Measurements from ENCODE around the gene TUBD1.
"Not testable (repeated sequence)": the region's sequence is repeated elsewhere in the genome, so short reads cannot be mapped to it uniquely, and the experiment has no call there.

Gene TUBD1

GRCh38 chr17:59859444-59860025, 33.2 kb downstream of the TUBD1 start:
- TF ChIP-seq CTCF (conservative IDR thresholded peaks at IDR 0.05; ENCODE audit: control insufficient read depth, insufficient read depth, low read depth, low read length) = peak; percentile 67
- DNase-seq (ENCODE audit: low read depth) = peak; percentile 78
- H3K4me3 ChIP-seq (ENCODE audit: control insufficient read depth, low read depth, low read length) = no peak overlapping the region

GRCh38 chr17:59858932-59859331, 33.8 kb downstream of the TUBD1 start:
- no peak overlapping the region for H3K4me3 ChIP-seq (ENCODE audit: control insufficient read depth, low read depth, low read length)
- no peak for DNase-seq (ENCODE audit: low read depth)
- TF ChIP-seq CTCF (conservative IDR thresholded peaks at IDR 0.05; ENCODE audit: control insufficient read depth, insufficient read depth, low read depth, low read length) = no peak

- peak; percentile 35 for DNase-seq (ENCODE audit: low read depth)
- no peak for TF ChIP-seq CTCF (conservative IDR thresholded peaks at IDR 0.05; ENCODE audit: control insufficient read depth, insufficient read depth, low read depth, low read length)
- no peak overlapping the region for H3K4me3 ChIP-seq (ENCODE audit: control insufficient read depth, low read depth, low read length)
These were observed 34.5 kb downstream of the TUBD1 start for GRCh38 chr17:59858167-59858816.

GRCh38 chr17:59856859-59857794, 35.6 kb downstream of the TUBD1 start:
- no peak overlapping the region for H3K4me3 ChIP-seq (ENCODE audit: control insufficient read depth, low read depth, low read length)
- TF ChIP-seq CTCF (conservative IDR thresholded peaks at IDR 0.05; ENCODE audit: control insufficient read depth, insufficient read depth, low read depth, low read length) = no peak
- no peak for DNase-seq (ENCODE audit: low read depth)

GRCh38 chr17:59853919-59854729, 38.6 kb downstream of the TUBD1 start:
- DNase-seq (ENCODE audit: low read depth); H3K4me3 ChIP-seq (ENCODE audit: control insufficient read depth, low read depth, low read length): not testable (repeated sequence)

GRCh38 chr17:59853168-59853918, 39.4 kb downstream of the TUBD1 start:
- peak; percentile 96 for DNase-seq (ENCODE audit: low read depth)
- H3K4me3 ChIP-seq (ENCODE audit: control insufficient read depth, low read depth, low read length) = no peak overlapping the region
- peak; percentile 58 for TF ChIP-seq CTCF (conservative IDR thresholded peaks at IDR 0.05; ENCODE audit: control insufficient read depth, insufficient read depth, low read depth, low read length)

GRCh38 chr17:59852847-59853167, 39.9 kb downstream of the TUBD1 start:
- not testable (repeated sequence) for DNase-seq (ENCODE audit: low read depth); H3K4me3 ChIP-seq (ENCODE audit: control insufficient read depth, low read depth, low read length)
